Caco-2 (cell line): ENCODE results near the gene MOSPD3. TPM values are rescaled to one million over a fixed set of nuclear protein-coding genes. Genes with fewer than 3 reads are reported as not detected.

Experiments
- BruUV-seq: library from RNA; stranded (reverse); fragments of 400-500 nt; replicated peaks from 2 replicates; lab custom pipeline; 2021; lab: Mats Ljungman, UMichigan
- CTCF ChIA-PET: fragments of 300-600 bp; sonication (Branson Sonifier 250); formaldehyde crosslinking; loops from one replicate; lab custom pipeline; 2022; ENCODE audit warnings: antibody characterized with exemption; lab: Charles Lee
- POLR2A ChIA-PET: fragments of 300-600 bp; sonication (Branson Sonifier 250); formaldehyde crosslinking; loops from one replicate; lab custom pipeline; 2022; ENCODE audit warnings: antibody characterized with exemption; lab: Charles Lee
- DNase-seq, 2 experiments: peaks; one replicate each; pipeline versions ENCODE4 v3.0.0 to v3.0.0-alpha.2; 2020 to 2022
- H3K27me3 ChIP-seq: replicated peaks from 2 replicates; pipeline ENCODE4 v1.6.0; 2011; ENCODE audit warnings: low read length; ENCODE audit not compliant: control insufficient read depth, insufficient read depth
- H3K36me3 ChIP-seq: 2 replicates; pipeline ENCODE4 v1.5.1; 2011; ENCODE audit warnings: low read length; ENCODE audit not compliant: control insufficient read depth, insufficient read depth
- H3K4me1 ChIP-seq: fragments of 250-450 bp; sonication (Bioruptor Pico); 2 replicates; pipeline ENCODE4 v1.5.1; 2020; ENCODE audit warnings: mild to moderate bottlenecking
- H3K4me3 ChIP-seq: 2 replicates; pipeline ENCODE4 v1.5.1; 2011; ENCODE audit warnings: low read depth, mild to moderate bottlenecking, control low read depth, low read length
- H3K9me3 ChIP-seq: fragments of 250-450 bp; sonication (Bioruptor Pico); 2 replicates; pipeline ENCODE4 v1.5.1; 2020; ENCODE audit warnings: mild to moderate bottlenecking, moderate library complexity
- H3K27ac Mint-ChIP-seq: one replicate; pipeline ENCODE4 v1.8.0; 2022; ENCODE audit warnings: mixed read lengths; ENCODE audit not compliant: unreplicated experiment
- H3K27me3 Mint-ChIP-seq: one replicate; pipeline ENCODE4 v1.8.0; 2022; ENCODE audit warnings: mixed read lengths; ENCODE audit not compliant: insufficient read depth, unreplicated experiment
- H3K36me3 Mint-ChIP-seq: one replicate; pipeline ENCODE4 v1.8.0; 2022; ENCODE audit warnings: mild to moderate bottlenecking, mixed read lengths; ENCODE audit not compliant: insufficient read depth, unreplicated experiment
- H3K4me1 Mint-ChIP-seq: one replicate; pipeline ENCODE4 v1.8.0; 2022; ENCODE audit warnings: low read depth, mixed read lengths; ENCODE audit not compliant: unreplicated experiment
- H3K4me3 Mint-ChIP-seq: one replicate; pipeline ENCODE4 v1.8.0; 2022; ENCODE audit warnings: mild to moderate bottlenecking, moderate library complexity, mixed read lengths; ENCODE audit not compliant: unreplicated experiment
- H3K9me3 Mint-ChIP-seq: one replicate; pipeline ENCODE4 v1.8.0; 2022; ENCODE audit warnings: mixed read lengths; ENCODE audit not compliant: unreplicated experiment
- intact Hi-C: fragments of 100-400 bp; cut with micrococcal nuclease; formaldehyde crosslinking; loops from one replicate; pipeline ENCODE4 v1.10.0; 2022; ENCODE audit not compliant: unreplicated experiment
- total RNA-seq: library from RNA; stranded (reverse); gene quantifications from 2 replicates; pipeline ENCODE4 v1.2.3, GENCODE V29; 2022
- TF ChIP-seq, protein P1 (sequence below), 2 experiments: fragments of 200-600 bp in 1 of 2; IDR thresholded peaks; 1 replicate in 1 of 2; 2 replicates in 1 of 2; pipeline versions ENCODE4 v1.5.1 to v1.8.0; 2011 to 2022; ENCODE audit warnings: antibody characterized with exemption in 1 of 2, control low read depth in 1 of 2, inconsistent platforms in 1 of 2, low read depth in 1 of 2, low read length in 1 of 2, mild to moderate bottlenecking in 1 of 2, moderate library complexity in 1 of 2; ENCODE audit not compliant: insufficient read depth in 1 of 2, severe bottlenecking in 1 of 2, unreplicated experiment in 1 of 2

MOSPD3 gene
- total RNA-seq, 1 experiment from 2014 or later, result 24.7 TPM

DNA sequence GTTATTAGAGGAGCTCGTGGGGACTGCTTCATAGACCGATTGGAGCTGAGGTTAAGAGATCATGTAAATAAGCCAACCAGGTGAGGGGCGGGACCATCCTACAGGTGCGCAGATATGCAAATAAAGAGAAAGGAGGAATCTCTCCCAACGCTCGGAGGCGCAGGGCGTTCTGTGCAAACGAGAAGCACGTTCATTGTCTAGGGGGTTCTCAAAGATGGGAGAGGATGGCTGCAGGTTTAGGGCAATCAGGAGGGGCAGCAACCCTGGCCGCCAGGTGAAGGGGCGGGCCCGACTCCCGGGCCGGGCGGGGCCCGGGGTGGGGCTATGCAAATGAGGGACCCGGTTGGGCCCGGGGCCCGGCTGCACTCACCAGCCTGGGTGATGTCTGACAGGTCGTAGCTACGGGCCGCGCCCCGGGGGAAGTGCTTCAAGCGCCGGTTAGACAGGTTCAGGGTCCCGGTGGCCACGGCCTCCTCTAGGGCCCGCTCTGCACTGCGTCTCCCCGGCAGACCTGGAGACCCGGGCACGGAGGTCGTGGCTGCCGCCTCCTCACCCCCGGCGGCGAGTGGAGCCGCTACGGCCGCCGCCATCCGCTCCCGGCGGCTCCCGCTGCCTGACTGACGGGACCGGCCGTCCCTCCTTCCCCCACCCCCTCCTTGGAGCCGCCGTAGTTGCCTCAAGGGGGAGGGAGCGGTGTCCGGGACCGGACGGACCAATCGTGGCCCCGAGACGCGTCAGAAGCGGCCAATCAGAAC is 26.7 kb upstream of the MOSPD3 start, which contains the start of gene LRCH4:
LRCH4 (minus strand) TSS at position 619 of the 755 bp plus-strand sequence; CDS start at position 590, 29 bp downstream.
- H3K9me3 ChIP-seq, result no peaks in the 10 kb centered on the region
- Mint-ChIP-seq H3K4me3 (peak within 1 kb of the TSS; percentile 86), H3K27ac (peak within 1 kb of the TSS; percentile 93), H3K36me3 (peaks cover 25% of the 10 kb centered on the region), H3K4me1 (peaks cover 11% of the 10 kb centered on the region), H3K27me3 (no peaks in the 10 kb centered on the region), H3K9me3 (no peaks in the 10 kb centered on the region)
- TF ChIP-seq, protein P1, sequence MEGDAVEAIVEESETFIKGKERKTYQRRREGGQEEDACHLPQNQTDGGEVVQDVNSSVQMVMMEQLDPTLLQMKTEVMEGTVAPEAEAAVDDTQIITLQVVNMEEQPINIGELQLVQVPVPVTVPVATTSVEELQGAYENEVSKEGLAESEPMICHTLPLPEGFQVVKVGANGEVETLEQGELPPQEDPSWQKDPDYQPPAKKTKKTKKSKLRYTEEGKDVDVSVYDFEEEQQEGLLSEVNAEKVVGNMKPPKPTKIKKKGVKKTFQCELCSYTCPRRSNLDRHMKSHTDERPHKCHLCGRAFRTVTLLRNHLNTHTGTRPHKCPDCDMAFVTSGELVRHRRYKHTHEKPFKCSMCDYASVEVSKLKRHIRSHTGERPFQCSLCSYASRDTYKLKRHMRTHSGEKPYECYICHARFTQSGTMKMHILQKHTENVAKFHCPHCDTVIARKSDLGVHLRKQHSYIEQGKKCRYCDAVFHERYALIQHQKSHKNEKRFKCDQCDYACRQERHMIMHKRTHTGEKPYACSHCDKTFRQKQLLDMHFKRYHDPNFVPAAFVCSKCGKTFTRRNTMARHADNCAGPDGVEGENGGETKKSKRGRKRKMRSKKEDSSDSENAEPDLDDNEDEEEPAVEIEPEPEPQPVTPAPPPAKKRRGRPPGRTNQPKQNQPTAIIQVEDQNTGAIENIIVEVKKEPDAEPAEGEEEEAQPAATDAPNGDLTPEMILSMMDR (IDR thresholded peaks at IDR 0.05; ENCODE audit: insufficient read depth in 1 of 2, low read depth in 1 of 2, low read length in 1 of 2, severe bottlenecking in 1 of 2, unreplicated experiment in 1 of 2), result no peak
- peaks cover 13% of the 10 kb centered on the region for H3K4me1 ChIP-seq
- ChIA-PET CTCF (interaction anchor here (0.6 to 3.5 kb wide), 28 partner anchors 13 to 453 kb away, joined by 3 to 18 read pairs (median 5); partner anchors contain the start of genes GIGYF1, MOSPD3, NYAP1 and POP7), POLR2A (interaction anchor here (0.5 to 3.6 kb wide), 32 partner anchors 9 to 1105 kb away, joined by 3 to 60 read pairs (median 5); partner anchors contain the start of genes AGFG2, GIGYF1, GNB2 and MEPCE)
- intact Hi-C loops, result loop anchor here (1.0 to 2.0 kb wide), 5 partner anchors 19 to 267 kb away; partner anchors contain the start of genes GNB2, MOSPD3 and SLC12A9
- H3K27me3 ChIP-seq, result no peaks in the 10 kb centered on the region
- peak; percentile 81 to 85 for DNase-seq
- H3K4me3 ChIP-seq, result peak within 1 kb of the TSS; percentile 74
- H3K36me3 ChIP-seq, result peaks cover 17% of the 10 kb centered on the region; the same call in 1 of the 2 replicates
- BruUV-seq, result TSS peak; percentile 42

DNA sequence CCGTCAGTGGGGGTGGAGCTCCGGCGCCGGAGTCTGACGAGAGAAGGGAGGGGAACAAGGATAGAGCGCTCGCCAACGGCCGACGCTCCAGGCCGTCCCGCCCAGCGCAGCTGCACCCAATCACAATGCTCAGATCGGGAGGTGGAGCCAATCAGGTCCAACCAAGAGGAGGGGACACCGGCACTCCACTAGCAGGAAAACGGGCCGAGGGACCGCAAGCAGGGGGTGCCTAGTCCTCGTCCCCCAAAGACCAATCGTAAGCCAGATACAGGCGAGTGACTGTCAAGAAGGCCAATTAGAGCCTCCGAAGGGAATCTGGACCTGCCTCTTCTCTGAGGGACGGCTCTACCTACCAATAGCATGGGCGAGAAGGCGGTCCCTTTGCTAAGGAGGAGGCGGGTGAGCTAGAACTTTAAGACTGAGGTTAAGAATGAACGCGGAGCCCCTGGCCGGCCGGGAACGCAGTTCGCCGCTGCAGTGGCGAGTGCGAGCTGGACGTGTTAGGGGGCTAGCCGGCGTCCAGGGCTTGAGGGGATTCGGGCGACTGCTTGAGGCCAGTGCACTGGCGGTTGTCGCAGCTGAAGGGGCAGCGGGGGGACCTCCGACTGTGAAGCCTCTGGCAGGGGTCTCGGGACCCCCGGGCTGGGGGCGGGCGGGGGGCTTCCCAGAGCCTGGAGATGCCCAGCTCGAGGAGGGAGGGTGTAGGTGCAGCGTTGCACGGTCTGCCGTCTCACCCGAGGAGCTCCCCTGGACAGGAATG is 25.9 kb upstream of the MOSPD3 start, which contains the start of gene FBXO24:
FBXO24 (plus strand) TSS at position 63 of the 760 bp plus-strand sequence; CDS start at position 361, 298 bp downstream.
- Mint-ChIP-seq H3K36me3 (peaks cover 25% of the 10 kb centered on the region), H3K4me1 (peaks cover 11% of the 10 kb centered on the region), H3K27me3 (no peaks in the 10 kb centered on the region), H3K27ac (peak within 1 kb of the TSS; percentile 93), H3K4me3 (peak within 1 kb of the TSS; percentile 86), H3K9me3 (no peaks in the 10 kb centered on the region)
- H3K9me3 ChIP-seq, result no peaks in the 10 kb centered on the region
- TF ChIP-seq, protein P1 (IDR thresholded peaks at IDR 0.05; ENCODE audit: insufficient read depth in 1 of 2, low read depth in 1 of 2, low read length in 1 of 2, severe bottlenecking in 1 of 2, unreplicated experiment in 1 of 2), result no peak
- intact Hi-C loops, result loop anchor here (1.0 to 2.0 kb wide), 5 partner anchors 18 to 266 kb away; partner anchors contain the start of genes GNB2, MOSPD3 and SLC12A9
- peak; percentile 100 for DNase-seq
- H3K36me3 ChIP-seq, result peaks cover 14% of the 10 kb centered on the region; the same call in 1 of the 2 replicates
- no TSS peak for BruUV-seq
- peak within 1 kb of the TSS; percentile 74 for H3K4me3 ChIP-seq
- H3K27me3 ChIP-seq, result no peaks in the 10 kb centered on the region
- peaks cover 13% of the 10 kb centered on the region for H3K4me1 ChIP-seq
- ChIA-PET CTCF (interaction anchor here (0.6 to 3.5 kb wide), 25 partner anchors 14 to 454 kb away, joined by 3 to 18 read pairs (median 6); partner anchors contain the start of genes GIGYF1, MOSPD3, NYAP1 and POP7), POLR2A (interaction anchor here (0.6 to 3.6 kb wide), 26 partner anchors 8 to 1105 kb away, joined by 3 to 60 read pairs (median 5); partner anchors contain the start of genes AGFG2, GIGYF1, GNB2 and MEPCE)
